Measurements from ENCODE around the gene DDAH1. TPM values are rescaled to one million over a fixed set of nuclear protein-coding genes. Genes with fewer than 3 reads are reported as not detected.
A peak's percentile ranks its signal among the peaks of the same experiment; 100 is the strongest.

Gene DDAH1
- total and polyA plus RNA-seq, 2 of the 4 experiments (the other 2 are of a cell fraction) = 78.0 to 94.5 TPM

- Histone ChIP-seq H3K23ac (ENCODE audit: low read depth, low read length) (no peak overlapping the region), H4K20me1 (ENCODE audit: insufficient read depth, low read length) (no peaks in the 10 kb centered on the region), H3K4ac (ENCODE audit: low read depth, low read length) (peak overlapping the region; percentile 65), H3K27me3 (ENCODE audit: control insufficient read depth, insufficient read depth, low read length) (no peaks in the 10 kb centered on the region), H3K56ac (ENCODE audit: extremely low read depth, insufficient read depth, low read length) (no peak overlapping the region), H2BK120ac (ENCODE audit: low read depth, low read length) (peak overlapping the region; percentile 81; the same call in 1 of the 2 replicates), H2BK5ac (ENCODE audit: low read depth, low read length, poor library complexity, severe bottlenecking) (peak overlapping the region; percentile 79), H2AK5ac (ENCODE audit: low read depth, low read length) (peak overlapping the region; percentile 46; the same call in 1 of the 2 replicates), H3K4me1 (ENCODE audit: control insufficient read depth, insufficient read depth, low read length) (peaks cover 33% of the 10 kb centered on the region), H3K36me3 (ENCODE audit: control insufficient read depth, insufficient read depth, low read length) (peaks cover 4% of the 10 kb centered on the region; the same call in 1 of the 2 replicates), H3K9ac (ENCODE audit: low read depth, low read length) (no peak overlapping the region), H3K79me1 (ENCODE audit: low read depth in 1 of 2, low read length in 2 of 2) (peaks cover 23 to 66% of the 10 kb centered on the region in 2 experiments), H3K9me1 (ENCODE audit: insufficient read depth, low read length) (peaks cover 15% of the 10 kb centered on the region), H4K5ac (ENCODE audit: low read depth, low read length) (peak overlapping the region; percentile 15; the same call in 1 of the 2 replicates), H3K4me3 (ENCODE audit: insufficient read depth, low read depth, low read length) (no peak overlapping the region), H4K8ac (ENCODE audit: low read depth in 2 of 2, low read length in 2 of 2) (peak overlapping the region; percentile 42 to 54; a peak in 1 of 4 replicates), H4K91ac (ENCODE audit: insufficient read depth, low read depth, low read length) (peak overlapping the region; percentile 29; the same call in 1 of the 2 replicates), H3K14ac (replicated peaks; ENCODE audit: low read depth, low read length) (peak overlapping the region; percentile 84), H3K4me2 (ENCODE audit: low read depth, low read length) (no peak overlapping the region), H2AFZ (replicated peaks; ENCODE audit: low read length, poor library complexity) (no peak overlapping the region), H3K18ac (ENCODE audit: low read depth, low read length) (peak overlapping the region; percentile 77; the same call in 1 of the 2 replicates), H2BK15ac (ENCODE audit: low read depth, low read length) (peak overlapping the region; percentile 67; the same call in 2 of the 3 replicates), H2BK20ac (ENCODE audit: low read depth, low read length) (peak overlapping the region; percentile 81), H3K27ac (ENCODE audit: insufficient read depth, low read length) (no peak overlapping the region), H2AK9ac (replicated peaks; ENCODE audit: low read depth, low read length, poor library complexity) (no peak overlapping the region), H3K9me3 (ENCODE audit: control insufficient read depth, insufficient read depth, low read length) (no peaks in the 10 kb centered on the region)
- POLR2A ChIA-PET (ENCODE audit: unreplicated experiment) = no interaction called here
- in situ Hi-C loops (cut with MboI; ENCODE audit: low sequenced_read_pairs) = no loop called here
- no TSS peak for BruUV-seq (replicated peaks)
- ATAC-seq (ENCODE audit: low read depth) (no peak), DNase-seq (no peak)
- TF ChIP-seq MAFK (IDR thresholded peaks at IDR 0.05; ENCODE audit: low read depth, low read length) (no peak), RFX5 (IDR thresholded peaks at IDR 0.05; ENCODE audit: low read depth, low read length) (no peak), CEBPB (IDR thresholded peaks at IDR 0.05; ENCODE audit: low read depth, low read length) (no peak), POLR2A (IDR thresholded peaks at IDR 0.05; ENCODE audit: low read depth, low read length) (no peak), CTCF (conservative IDR thresholded peaks at IDR 0.05; ENCODE audit: low read depth, low read length) (no peak), NFE2L2 (IDR thresholded peaks at IDR 0.05; ENCODE audit: low read depth, low read length) (no peak)
- dilution Hi-C loops (cut with HindIII; ENCODE audit: low sequenced_read_pairs, unreplicated experiment) = no loop called here
- intact Hi-C loops (cut with micrococcal nuclease) = no loop called here
- CTCF ChIA-PET = no interaction called here
- no CpG with 5 or more reads among the region's 2 CpGs for WGBS, 2 experiments (ENCODE audit: extremely low coverage in 2 of 2, insufficient read length in 1 of 2)
Measured at GRCh38 chr1:85326336-85326735, 138.6 kb downstream of the DDAH1 start.
